Natural killer cell (primary cell): Measurements from ENCODE around the gene TMEM253. TPM values are rescaled to one million over a fixed set of nuclear protein-coding genes. Genes with fewer than 3 reads are reported as not detected.
A peak's percentile ranks its signal among the peaks of the same experiment; 100 is the strongest.

Experiments
- ATAC-seq, 3 donors: fragments of 150-1000 bp in 2 of 3; fragments of 200-7000 bp in 1 of 3; cut with Tn5 transposase; 1 replicate in 1 of 3; 2 replicates in 2 of 3; pipeline ENCODE4 v1.10.0; 2021; ENCODE audit warnings: mild to moderate bottlenecking in 2 of 3, moderate library complexity in 2 of 3
- DNase-seq, 2 donors: peaks; one replicate each; pipeline versions ENCODE4 v3.0.0 to v3.0.0-alpha.2; 2013 to 2021; ENCODE audit warnings: mixed read lengths in 1 of 2
- H3K27ac ChIP-seq: one replicate; pipeline ENCODE4 v1.5.1; 2013; ENCODE audit warnings: mild to moderate bottlenecking, low read length
- H3K27me3 ChIP-seq: one replicate; pipeline ENCODE4 v1.6.1; 2013; ENCODE audit warnings: low read length; ENCODE audit not compliant: control insufficient read depth, insufficient read depth
- H3K36me3 ChIP-seq: one replicate; pipeline ENCODE4 v1.6.1; 2013; ENCODE audit warnings: low read length; ENCODE audit not compliant: control insufficient read depth, insufficient read depth
- H3K4me1 ChIP-seq: one replicate; pipeline ENCODE4 v1.6.1; 2013; ENCODE audit warnings: low read length; ENCODE audit not compliant: control insufficient read depth, insufficient read depth
- H3K4me3 ChIP-seq: one replicate; pipeline ENCODE4 v1.5.1; 2013; ENCODE audit warnings: low read length
- H3K9me3 ChIP-seq: one replicate; pipeline ENCODE4 v1.6.1; 2013; ENCODE audit warnings: low read length; ENCODE audit not compliant: control insufficient read depth, insufficient read depth
- H3K27ac Mint-ChIP-seq, 2 donors: one replicate each; pipeline ENCODE4 v1.8.0; 2022; ENCODE audit warnings: mild to moderate bottlenecking in 2 of 2, mixed read lengths in 2 of 2, moderate library complexity in 1 of 2
- H3K27me3 Mint-ChIP-seq, 2 donors: one replicate each; pipeline ENCODE4 v1.8.0; 2022; ENCODE audit warnings: low read depth in 2 of 2, mixed read lengths in 2 of 2
- H3K36me3 Mint-ChIP-seq: one replicate; pipeline ENCODE4 v1.8.0; 2022; ENCODE audit warnings: mixed read lengths
- H3K4me1 Mint-ChIP-seq, 2 donors: one replicate each; pipeline ENCODE4 v1.8.0; 2022; ENCODE audit warnings: mixed read lengths in 2 of 2
- H3K4me3 Mint-ChIP-seq: one replicate; pipeline ENCODE4 v1.8.0; 2022; ENCODE audit warnings: mild to moderate bottlenecking, moderate library complexity, mixed read lengths
- H3K9me3 Mint-ChIP-seq, 2 donors: one replicate each; pipeline ENCODE4 v1.8.0; 2022; ENCODE audit warnings: mixed read lengths in 2 of 2
- CTCF ChIP-seq: fragments of 200-600 bp; IDR thresholded peaks from one replicate; pipeline ENCODE4 v1.8.0; 2022; ENCODE audit warnings: antibody characterized with exemption
- WGBS: methylation state at CpG from one replicate; pipeline ENCODE4 v1.1.7; 2013; ENCODE audit warnings: missing lambda C conversion rate; ENCODE audit not compliant: insufficient coverage; 5-methylcytosine and 5-hydroxymethylcytosine counted together
- intact Hi-C: fragments of 100-400 bp; cut with micrococcal nuclease; formaldehyde crosslinking; loops from one replicate; pipeline ENCODE4 v1.14.2; 2022
- total RNA-seq, 4 donors: library from RNA; stranded (reverse); fragments of 120-200 nt in 1 of 4; gene quantifications; one replicate each; pipeline versions ENCODE4 v1.2.3 to v1.2.4, GENCODE V29; 2013 to 2022

TMEM253 gene
- total RNA-seq, 3 donors from 2014 or later (not counting 1 experiment from before 2014, with no cell fraction given): 0.40 TPM; not detected in 2

- TF ChIP-seq CTCF: no peak
- WGBS: 39% methylated on average over 3 of the region's 4 CpGs
- Histone ChIP-seq H3K36me3 (no peaks in the 10 kb centered on the region), H3K9me3 (no peaks in the 10 kb centered on the region), H3K27ac (no peak overlapping the region), H3K4me3 (no peak overlapping the region), H3K27me3 (peaks cover 37% of the 10 kb centered on the region), H3K4me1 (peaks cover 44% of the 10 kb centered on the region)
- peak overlapping the region in 1 of 2 donors; percentile 88 for H3K27ac Mint-ChIP-seq
- DNase-seq (no peak), ATAC-seq (no peak)
- peaks cover 54 to 58% of the 10 kb centered on the region in 2 donors for H3K27me3 Mint-ChIP-seq
- H3K4me3 Mint-ChIP-seq: peak overlapping the region; percentile 89
- intact Hi-C loops: no loop called here
- no peaks in the 10 kb centered on the region for H3K36me3 Mint-ChIP-seq
- H3K4me1 Mint-ChIP-seq: peaks cover 31 to 41% of the 10 kb centered on the region in 2 donors
- no peaks in the 10 kb centered on the region for H3K9me3 Mint-ChIP-seq
These were observed 28.8 kb upstream of the TMEM253 start for GRCh38 chr14:21072031-21072473.

GRCh38 chr14:21072781-21073339 is 28.0 kb upstream of the TMEM253 start:
- Mint-ChIP-seq H3K27ac (no peak overlapping the region), H3K36me3 (no peaks in the 10 kb centered on the region), H3K4me1 (peaks cover 31 to 41% of the 10 kb centered on the region in 2 donors), H3K27me3 (peaks cover 47 to 50% of the 10 kb centered on the region in 2 donors), H3K9me3 (no peaks in the 10 kb centered on the region), H3K4me3 (peak overlapping the region; percentile 89)
- H3K4me1 ChIP-seq: peaks cover 44% of the 10 kb centered on the region
- no peaks in the 10 kb centered on the region for H3K36me3 ChIP-seq
- no peak for ATAC-seq
- WGBS: 84% methylated on average over 9 of the region's 9 CpGs
- peaks cover 37% of the 10 kb centered on the region for H3K27me3 ChIP-seq
- no peak overlapping the region for H3K27ac ChIP-seq
- intact Hi-C loops: no loop called here
- H3K9me3 ChIP-seq: no peaks in the 10 kb centered on the region
- no peak for TF ChIP-seq CTCF
- DNase-seq: no peak
- no peak overlapping the region for H3K4me3 ChIP-seq

GRCh38 chr14:21073921-21074320 is 26.9 kb upstream of the TMEM253 start:
- peaks cover 32% of the 10 kb centered on the region for H3K27me3 ChIP-seq
- no peaks in the 10 kb centered on the region for H3K36me3 Mint-ChIP-seq
- H3K4me1 Mint-ChIP-seq: peaks cover 25 to 34% of the 10 kb centered on the region in 2 donors
- no peak overlapping the region for H3K4me3 ChIP-seq
- no peak overlapping the region for H3K27ac Mint-ChIP-seq
- TF ChIP-seq CTCF: no peak
- no peak for ATAC-seq
- no peak overlapping the region for H3K27ac ChIP-seq
- intact Hi-C loops: no loop called here
- no peaks in the 10 kb centered on the region for H3K9me3 Mint-ChIP-seq
- H3K9me3 ChIP-seq: no peaks in the 10 kb centered on the region
- no peaks in the 10 kb centered on the region for H3K36me3 ChIP-seq
- no peak overlapping the region for H3K4me3 Mint-ChIP-seq
- peaks cover 38 to 39% of the 10 kb centered on the region in 2 donors for H3K27me3 Mint-ChIP-seq
- no peak for DNase-seq
- H3K4me1 ChIP-seq: peaks cover 39% of the 10 kb centered on the region
- WGBS: 91% methylated on average over 9 of the region's 9 CpGs
